Measurements from ENCODE around the gene RCN2. TPM values are rescaled to one million over a fixed set of nuclear protein-coding genes. Genes with fewer than 3 reads are reported as not detected.

RCN2 gene
- total RNA-seq, 4 donors from 2014 or later = 27.6 to 44.1 (median 41.8) TPM

- 54 to 63% methylated on average over 4 to 7 of the region's 7 CpGs for WGBS, 2 donors
- no peaks in the 10 kb centered on the region for H3K9me3 ChIP-seq
- no peaks in the 10 kb centered on the region for H3K27me3 ChIP-seq
- no peak overlapping the region for H3K4me3 ChIP-seq
- peak overlapping the region in 2 of 4 donors; percentile 23 to 54 for H3K27ac ChIP-seq
- no peaks in the 10 kb centered on the region for H3K36me3 ChIP-seq
- intact Hi-C loops (cut with DNase I) = no loop called here
- H3K4me1 ChIP-seq = peaks cover 0 to 31% (median 5%) of the 10 kb centered on the region in 3 donors
- no peak for TF ChIP-seq POLR2A (IDR thresholded peaks at IDR 0.05)
- TF ChIP-seq CTCF (IDR thresholded peaks at IDR 0.05) = no peak
- no peak for DNase-seq
Observed at GRCh38 chr15:77002436-77002835, 70.9 kb downstream of the RCN2 start.

GRCh38 chr15:77002954-77003912 is 71.7 kb downstream of the RCN2 start:
- Histone ChIP-seq H3K4me1 (peaks cover 0 to 24% (median 2%) of the 10 kb centered on the region in 3 donors), H3K9me3 (no peaks in the 10 kb centered on the region), H3K4me3 (no peak overlapping the region), H3K36me3 (no peaks in the 10 kb centered on the region), H3K27ac (peak overlapping the region in 2 of 4 donors; percentile 23 to 54), H3K27me3 (no peaks in the 10 kb centered on the region)
- intact Hi-C loops (cut with DNase I) = no loop called here
- peak; percentile 17 for DNase-seq
- TF ChIP-seq CTCF (IDR thresholded peaks at IDR 0.05) (no peak), POLR2A (IDR thresholded peaks at IDR 0.05) (no peak)
- 42 to 71% methylated on average over 9 to 10 of the region's 16 CpGs for WGBS, 2 donors

Small RNAs within 50 kb of the gene (small RNA-seq; reads per million reads assigned to genes)
- 0 reads per million in 4 donors for gene RN7SL278P

Other genes with a start within 250 kb of the RCN2 start
- 10 to 100 TPM; 18.3 to 30.1 (median 25.3) TPM for gene SCAPER, start 26.4 kb upstream of the RCN2 start, total RNA-seq
- 1 to 10 TPM in 3 of 4 donors, under 1 TPM in 1; 0.57 to 9.9 (median 5.3) TPM for gene PSTPIP1, start 63.4 kb downstream of the RCN2 start, total RNA-seq
- gene TSPAN3, start 139.4 kb downstream of the RCN2 start, total RNA-seq = 100 to 1,000 TPM in 1 of 4 donors, 10 to 100 TPM in 3; 77.3 to 114 (median 87.0) TPM

Data from esophagus squamous epithelium (tissue), 5 donors.